GM21390 (cell line): Measurements from ENCODE around the gene SUPT20H.
A peak's percentile ranks its signal among the peaks of the same experiment; 100 is the strongest.
"Not testable (repeated sequence)": the region's sequence is repeated elsewhere in the genome, so short reads cannot be mapped to it uniquely, and the experiment has no call there.

Experiments
- ATAC-seq: cut with Tn5 transposase; IDR thresholded peaks from one replicate; pipeline ENCODE4 v1.9.1; 2021; ENCODE audit not compliant: unreplicated experiment

SUPT20H gene

GRCh38 chr13:37070145-37070695, 10.7 kb upstream of the SUPT20H start:
- ATAC-seq: no peak

GRCh38 chr13:37069597-37070103, 10.2 kb upstream of the SUPT20H start:
- no peak for ATAC-seq

GRCh38 chr13:37068962-37069361, 9.5 kb upstream of the SUPT20H start:
- ATAC-seq: no peak

- ATAC-seq: peak; percentile 53
Observed at GRCh38 chr13:37067874-37068273, 8.4 kb upstream of the SUPT20H start.

GRCh38 chr13:37065890-37066526, 6.5 kb upstream of the SUPT20H start:
- ATAC-seq: no peak

- peak; percentile 23 for ATAC-seq
Observed at GRCh38 chr13:37059848-37060192, 332 bp upstream of the SUPT20H start.

GRCh38 chr13:37056228-37056627, 3.3 kb downstream of the SUPT20H start:
- ATAC-seq: not testable (repeated sequence)

- not testable (repeated sequence) for ATAC-seq
Observed at GRCh38 chr13:37053111-37053510, 6.4 kb downstream of the SUPT20H start.

- no peak for ATAC-seq
Observed at GRCh38 chr13:37049810-37050209, 9.7 kb downstream of the SUPT20H start.

GRCh38 chr13:37047846-37048245, 11.6 kb downstream of the SUPT20H start:
- ATAC-seq: no peak

- ATAC-seq: no peak
Observed at GRCh38 chr13:37047032-37047431, 12.5 kb downstream of the SUPT20H start.

GRCh38 chr13:37046062-37046461, 13.4 kb downstream of the SUPT20H start:
- ATAC-seq: no peak

- ATAC-seq: no peak
Observed at GRCh38 chr13:37040789-37041188, 18.7 kb downstream of the SUPT20H start.

- no peak for ATAC-seq
Observed at GRCh38 chr13:37039896-37040295, 19.6 kb downstream of the SUPT20H start.

- ATAC-seq: no peak
Observed at GRCh38 chr13:37037241-37037640, 22.2 kb downstream of the SUPT20H start.

GRCh38 chr13:37029617-37030016, 29.9 kb downstream of the SUPT20H start:
- no peak for ATAC-seq

- no peak for ATAC-seq
Observed at GRCh38 chr13:37027639-37028038, 31.8 kb downstream of the SUPT20H start.

- ATAC-seq: no peak
Observed at GRCh38 chr13:37026771-37027170, 32.7 kb downstream of the SUPT20H start.

- no peak for ATAC-seq
Observed at GRCh38 chr13:37023871-37024270, 35.6 kb downstream of the SUPT20H start.

GRCh38 chr13:37014609-37015008, 44.9 kb downstream of the SUPT20H start:
- no peak for ATAC-seq

- no peak for ATAC-seq
Observed at GRCh38 chr13:37011788-37012187, 47.7 kb downstream of the SUPT20H start.

- ATAC-seq: no peak
Observed at GRCh38 chr13:37011002-37011401, 48.5 kb downstream of the SUPT20H start.

- ATAC-seq: no peak
Observed at GRCh38 chr13:37010424-37010823, 49.1 kb downstream of the SUPT20H start.
